HepG2 (cell line): ENCODE data around the gene DIS3L2.
"Not testable (repeated sequence)": the region's sequence is repeated elsewhere in the genome, so short reads cannot be mapped to it uniquely, and the experiment has no call there.

ENCODE experiments used
- KLF11 ChIP-seq: IDR thresholded peaks from 2 replicates; pipeline ENCODE4 v1.6.1; 2016; ENCODE audit warnings: missing compliant biosample characterization
- NPAS2 ChIP-seq: sonication (generic); formaldehyde crosslinking; IDR thresholded peaks from 2 replicates; pipeline ENCODE4 v1.8.0; 2022; ENCODE audit warnings: mild to moderate bottlenecking, missing genetic modification reagents, borderline replicate concordance
- SIN3A ChIP-seq: IDR thresholded peaks from 2 replicates; pipeline ENCODE4 v1.6.1; 2011; ENCODE audit warnings: low read depth, mild to moderate bottlenecking, control low read depth, low read length, borderline replicate concordance
- TAF1 ChIP-seq: sonication (generic); formaldehyde crosslinking; IDR thresholded peaks from 2 replicates; pipeline ENCODE4 v1.4.0; 2020; ENCODE audit warnings: missing genetic modification reagents
- TF ChIP-seq, protein P1 (sequence below): IDR thresholded peaks from 2 replicates; pipeline ENCODE4 v1.6.1; 2016
- TF ChIP-seq, protein P2 (sequence below): sonication (generic); formaldehyde crosslinking; IDR thresholded peaks from 2 replicates; pipeline ENCODE4 v1.5.0; 2020; ENCODE audit warnings: mild to moderate bottlenecking, missing genetic modification reagents
- TF ChIP-seq, protein P3 (sequence below), 2 experiments: IDR thresholded peaks; 2 replicates each; pipeline ENCODE4 v1.6.1; 2011 to 2012; ENCODE audit warnings: low read length in 2 of 2, borderline replicate concordance in 1 of 2, low read depth in 1 of 2, mild to moderate bottlenecking in 1 of 2, moderate library complexity in 1 of 2

DNA sequence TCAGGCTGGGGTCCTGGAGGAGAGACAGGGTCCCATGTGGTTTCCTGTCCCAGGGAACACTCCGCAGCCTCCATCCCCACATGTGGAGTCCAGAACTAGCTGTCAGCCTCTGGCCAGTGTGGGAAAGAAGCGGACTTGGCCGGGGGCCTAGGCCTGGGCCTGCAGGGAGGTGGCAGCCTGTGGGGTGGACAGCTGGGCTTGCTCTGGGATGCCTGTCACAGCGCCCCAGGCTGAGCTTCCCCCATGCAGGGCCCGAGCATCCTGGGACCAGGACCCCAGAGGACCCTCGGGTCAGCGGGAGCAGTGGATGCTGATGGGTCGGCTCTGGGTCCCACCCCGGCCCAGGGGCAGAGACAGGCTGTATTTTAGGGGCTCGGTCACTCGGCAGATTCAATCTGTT is 369.5 kb downstream of the DIS3L2 start:
- not testable (repeated sequence) for TF ChIP-seq TAF1 (CRISPR knock-in tag); SIN3A; NPAS2 (CRISPR knock-in tag); KLF11 (CRISPR knock-in tag)
- TF ChIP-seq, protein P1, sequence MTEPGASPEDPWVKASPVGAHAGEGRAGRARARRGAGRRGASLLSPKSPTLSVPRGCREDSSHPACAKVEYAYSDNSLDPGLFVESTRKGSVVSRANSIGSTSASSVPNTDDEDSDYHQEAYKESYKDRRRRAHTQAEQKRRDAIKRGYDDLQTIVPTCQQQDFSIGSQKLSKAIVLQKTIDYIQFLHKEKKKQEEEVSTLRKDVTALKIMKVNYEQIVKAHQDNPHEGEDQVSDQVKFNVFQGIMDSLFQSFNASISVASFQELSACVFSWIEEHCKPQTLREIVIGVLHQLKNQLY, result not testable (repeated sequence)
- TF ChIP-seq, protein P2, sequence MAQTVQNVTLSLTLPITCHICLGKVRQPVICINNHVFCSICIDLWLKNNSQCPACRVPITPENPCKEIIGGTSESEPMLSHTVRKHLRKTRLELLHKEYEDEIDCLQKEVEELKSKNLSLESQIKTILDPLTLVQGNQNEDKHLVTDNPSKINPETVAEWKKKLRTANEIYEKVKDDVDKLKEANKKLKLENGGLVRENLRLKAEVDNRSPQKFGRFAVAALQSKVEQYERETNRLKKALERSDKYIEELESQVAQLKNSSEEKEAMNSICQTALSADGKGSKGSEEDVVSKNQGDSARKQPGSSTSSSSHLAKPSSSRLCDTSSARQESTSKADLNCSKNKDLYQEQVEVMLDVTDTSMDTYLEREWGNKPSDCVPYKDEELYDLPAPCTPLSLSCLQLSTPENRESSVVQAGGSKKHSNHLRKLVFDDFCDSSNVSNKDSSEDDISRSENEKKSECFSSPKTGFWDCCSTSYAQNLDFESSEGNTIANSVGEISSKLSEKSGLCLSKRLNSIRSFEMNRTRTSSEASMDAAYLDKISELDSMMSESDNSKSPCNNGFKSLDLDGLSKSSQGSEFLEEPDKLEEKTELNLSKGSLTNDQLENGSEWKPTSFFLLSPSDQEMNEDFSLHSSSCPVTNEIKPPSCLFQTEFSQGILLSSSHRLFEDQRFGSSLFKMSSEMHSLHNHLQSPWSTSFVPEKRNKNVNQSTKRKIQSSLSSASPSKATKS (CRISPR knock-in tag), result not testable (repeated sequence)
- TF ChIP-seq, protein P3, sequence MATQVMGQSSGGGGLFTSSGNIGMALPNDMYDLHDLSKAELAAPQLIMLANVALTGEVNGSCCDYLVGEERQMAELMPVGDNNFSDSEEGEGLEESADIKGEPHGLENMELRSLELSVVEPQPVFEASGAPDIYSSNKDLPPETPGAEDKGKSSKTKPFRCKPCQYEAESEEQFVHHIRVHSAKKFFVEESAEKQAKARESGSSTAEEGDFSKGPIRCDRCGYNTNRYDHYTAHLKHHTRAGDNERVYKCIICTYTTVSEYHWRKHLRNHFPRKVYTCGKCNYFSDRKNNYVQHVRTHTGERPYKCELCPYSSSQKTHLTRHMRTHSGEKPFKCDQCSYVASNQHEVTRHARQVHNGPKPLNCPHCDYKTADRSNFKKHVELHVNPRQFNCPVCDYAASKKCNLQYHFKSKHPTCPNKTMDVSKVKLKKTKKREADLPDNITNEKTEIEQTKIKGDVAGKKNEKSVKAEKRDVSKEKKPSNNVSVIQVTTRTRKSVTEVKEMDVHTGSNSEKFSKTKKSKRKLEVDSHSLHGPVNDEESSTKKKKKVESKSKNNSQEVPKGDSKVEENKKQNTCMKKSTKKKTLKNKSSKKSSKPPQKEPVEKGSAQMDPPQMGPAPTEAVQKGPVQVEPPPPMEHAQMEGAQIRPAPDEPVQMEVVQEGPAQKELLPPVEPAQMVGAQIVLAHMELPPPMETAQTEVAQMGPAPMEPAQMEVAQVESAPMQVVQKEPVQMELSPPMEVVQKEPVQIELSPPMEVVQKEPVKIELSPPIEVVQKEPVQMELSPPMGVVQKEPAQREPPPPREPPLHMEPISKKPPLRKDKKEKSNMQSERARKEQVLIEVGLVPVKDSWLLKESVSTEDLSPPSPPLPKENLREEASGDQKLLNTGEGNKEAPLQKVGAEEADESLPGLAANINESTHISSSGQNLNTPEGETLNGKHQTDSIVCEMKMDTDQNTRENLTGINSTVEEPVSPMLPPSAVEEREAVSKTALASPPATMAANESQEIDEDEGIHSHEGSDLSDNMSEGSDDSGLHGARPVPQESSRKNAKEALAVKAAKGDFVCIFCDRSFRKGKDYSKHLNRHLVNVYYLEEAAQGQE (IDR thresholded peaks at IDR 0.05; ENCODE audit: borderline replicate concordance in 1 of 2, low read depth in 1 of 2, low read length in 2 of 2), result not testable (repeated sequence)
